ENCODE results near the gene HMOX2.

HMOX2 gene

GRCh38 chr16:4481963-4482362 is 5.8 kb downstream of the HMOX2 start:
- POLR2A ChIA-PET, result no interaction called here
- TF ChIP-seq TARDBP (IDR thresholded peaks at IDR 0.05) (no peak), BHLHE40 (IDR thresholded peaks at IDR 0.05; ENCODE audit: borderline replicate concordance) (no peak), ZNF384 (IDR thresholded peaks at IDR 0.05) (no peak), HDGF (IDR thresholded peaks at IDR 0.05; ENCODE audit: borderline replicate concordance) (no peak)
- TF ChIP-seq, protein P1, sequence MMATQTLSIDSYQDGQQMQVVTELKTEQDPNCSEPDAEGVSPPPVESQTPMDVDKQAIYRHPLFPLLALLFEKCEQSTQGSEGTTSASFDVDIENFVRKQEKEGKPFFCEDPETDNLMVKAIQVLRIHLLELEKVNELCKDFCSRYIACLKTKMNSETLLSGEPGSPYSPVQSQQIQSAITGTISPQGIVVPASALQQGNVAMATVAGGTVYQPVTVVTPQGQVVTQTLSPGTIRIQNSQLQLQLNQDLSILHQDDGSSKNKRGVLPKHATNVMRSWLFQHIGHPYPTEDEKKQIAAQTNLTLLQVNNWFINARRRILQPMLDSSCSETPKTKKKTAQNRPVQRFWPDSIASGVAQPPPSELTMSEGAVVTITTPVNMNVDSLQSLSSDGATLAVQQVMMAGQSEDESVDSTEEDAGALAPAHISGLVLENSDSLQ (IDR thresholded peaks at IDR 0.05), result no peak
- DNase-seq (ENCODE audit: extremely low spot score), result no peak
- CTCF ChIA-PET, result interaction anchor here (0.6 kb wide), 1 partner anchor 18 kb away, joined by 4 read pairs; no protein-coding TSS in a partner anchor

DNA sequence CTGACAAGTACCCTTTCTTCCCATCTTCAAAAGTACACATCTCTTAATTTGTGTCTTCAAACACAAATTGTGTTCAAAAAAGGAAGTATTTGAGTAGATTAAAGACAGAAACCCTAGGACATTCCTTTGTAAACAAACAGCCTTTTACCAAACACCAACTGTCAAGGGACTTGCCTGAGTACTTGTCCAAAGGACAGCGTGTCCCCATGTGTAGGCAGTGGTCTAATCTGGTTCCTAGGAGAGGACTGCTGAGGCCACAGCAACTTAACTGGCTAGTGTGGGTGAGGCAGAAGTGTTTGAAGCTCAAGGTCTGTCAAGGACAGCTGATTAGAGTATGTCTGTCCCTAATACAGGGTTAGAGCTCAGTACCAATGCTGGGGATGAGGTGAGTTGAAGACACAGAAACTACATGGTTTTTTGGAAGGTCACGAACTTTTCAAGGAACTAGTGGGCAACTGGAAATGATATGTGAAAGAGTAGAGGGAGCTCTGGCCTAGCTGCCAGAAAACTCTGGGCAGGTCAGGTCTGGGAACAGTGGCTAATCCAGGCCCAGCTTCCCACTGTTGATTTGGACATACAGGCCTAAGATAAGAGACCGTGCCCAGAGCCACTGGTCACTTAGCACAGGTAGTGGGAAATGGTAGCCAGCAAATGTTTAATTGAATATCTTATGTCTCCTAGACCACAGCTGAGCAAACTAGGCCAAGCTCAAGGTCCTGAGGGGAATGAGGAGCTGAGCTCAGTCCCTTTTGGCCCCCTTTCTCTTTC is 10.1 kb downstream of the HMOX2 start:
- TF ChIP-seq NFRKB (IDR thresholded peaks at IDR 0.05), result no peak
- TF ChIP-seq SUZ12 (IDR thresholded peaks at IDR 0.05), result no peak
- TF ChIP-seq FOXM1 (IDR thresholded peaks at IDR 0.05; ENCODE audit: borderline replicate concordance), result no peak
- no peak for TF ChIP-seq FOXK2 (IDR thresholded peaks at IDR 0.05)
- ChIA-PET CTCF (no interaction called here), POLR2A (no interaction called here)
- no peak for DNase-seq (ENCODE audit: extremely low spot score)

DNA sequence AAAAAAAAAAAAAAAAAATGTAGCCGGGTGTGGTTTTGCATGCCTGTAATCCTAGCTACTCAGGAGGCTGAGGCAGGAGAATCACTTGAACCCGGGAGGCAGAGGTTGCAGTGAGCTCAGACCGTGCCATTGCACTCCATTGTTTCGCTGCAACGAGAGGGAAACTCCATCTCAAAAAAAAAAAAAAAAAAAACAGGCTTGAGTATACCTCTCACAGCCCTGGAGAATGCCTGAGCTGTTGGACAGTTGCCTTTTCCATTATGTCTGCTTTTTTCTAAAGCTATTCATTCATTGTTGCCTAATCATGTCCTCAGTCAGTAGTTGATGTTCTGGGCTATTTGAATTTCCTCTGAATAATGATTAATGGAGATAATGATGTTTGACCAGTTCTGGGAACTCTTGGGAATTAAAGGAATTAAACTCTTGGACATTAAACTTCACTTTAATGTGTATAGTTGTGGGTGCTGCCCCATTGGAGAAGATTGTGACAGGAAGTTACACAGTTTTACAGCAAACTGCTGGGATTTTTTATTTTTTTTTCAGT is 11.8 kb downstream of the HMOX2 start:
- ChIA-PET CTCF (interaction anchor here (0.7 kb wide), 1 partner anchor 75 kb away, joined by 9 read pairs; no protein-coding TSS in a partner anchor), POLR2A (no interaction called here)
- no peak for DNase-seq (ENCODE audit: extremely low spot score)
- TF ChIP-seq NFRKB (IDR thresholded peaks at IDR 0.05) (no peak), HDGF (IDR thresholded peaks at IDR 0.05; ENCODE audit: borderline replicate concordance) (no peak), ARNT (IDR thresholded peaks at IDR 0.05) (no peak), CTBP1 (IDR thresholded peaks at IDR 0.05; ENCODE audit: borderline replicate concordance) (no peak), FOXM1 (IDR thresholded peaks at IDR 0.05; ENCODE audit: borderline replicate concordance) (no peak), L3MBTL2 (conservative IDR thresholded peaks at IDR 0.05) (no peak)

- POLR2A ChIA-PET, result no interaction called here
- DNase-seq (ENCODE audit: extremely low spot score), result no peak
- CTCF ChIA-PET, result no interaction called here
- no peak for TF ChIP-seq NFRKB (IDR thresholded peaks at IDR 0.05)
- TF ChIP-seq FOXA1 (IDR thresholded peaks at IDR 0.05), result no peak
- TF ChIP-seq HDGF (IDR thresholded peaks at IDR 0.05; ENCODE audit: borderline replicate concordance), result no peak
- no peak for TF ChIP-seq LEF1 (IDR thresholded peaks at IDR 0.05; ENCODE audit: borderline replicate concordance)
- no peak for TF ChIP-seq ZNF384 (IDR thresholded peaks at IDR 0.05)
- TF ChIP-seq TARDBP (IDR thresholded peaks at IDR 0.05), result no peak
- TF ChIP-seq CTBP1 (IDR thresholded peaks at IDR 0.05; ENCODE audit: borderline replicate concordance), result no peak
- no peak for TF ChIP-seq ARNT (IDR thresholded peaks at IDR 0.05)
- TF ChIP-seq BHLHE40 (IDR thresholded peaks at IDR 0.05; ENCODE audit: borderline replicate concordance), result no peak
- TF ChIP-seq, protein P1 (IDR thresholded peaks at IDR 0.05), result no peak
- no peak for TF ChIP-seq SUZ12 (IDR thresholded peaks at IDR 0.05)
- no peak for TF ChIP-seq FOXK2 (IDR thresholded peaks at IDR 0.05)
- TF ChIP-seq SP1 (IDR thresholded peaks at IDR 0.05), result no peak
- TF ChIP-seq ELF4 (IDR thresholded peaks at IDR 0.05), result no peak
- TF ChIP-seq L3MBTL2 (conservative IDR thresholded peaks at IDR 0.05), result no peak
- TF ChIP-seq FOXM1 (IDR thresholded peaks at IDR 0.05; ENCODE audit: borderline replicate concordance), result no peak
These were observed 12.3 kb downstream of the HMOX2 start for GRCh38 chr16:4488499-4488967.

- ChIA-PET CTCF (no interaction called here), POLR2A (no interaction called here)
- TF ChIP-seq HDGF (IDR thresholded peaks at IDR 0.05; ENCODE audit: borderline replicate concordance) (no peak), SP1 (IDR thresholded peaks at IDR 0.05) (no peak), SUZ12 (IDR thresholded peaks at IDR 0.05) (no peak), L3MBTL2 (conservative IDR thresholded peaks at IDR 0.05) (no peak)
- TF ChIP-seq, protein P1 (IDR thresholded peaks at IDR 0.05), result no peak
- no peak for DNase-seq (ENCODE audit: extremely low spot score)
These were observed 12.8 kb downstream of the HMOX2 start for GRCh38 chr16:4489030-4489429.

GRCh38 chr16:4491898-4492297 is 15.7 kb downstream of the HMOX2 start:
- ChIA-PET CTCF (interaction anchor here (0.6 kb wide), 1 partner anchor 19 kb away, joined by 3 read pairs; no protein-coding TSS in a partner anchor), POLR2A (no interaction called here)
- TF ChIP-seq FOXA1 (IDR thresholded peaks at IDR 0.05), result no peak
- TF ChIP-seq, protein P1 (IDR thresholded peaks at IDR 0.05), result no peak
- TF ChIP-seq CTBP1 (IDR thresholded peaks at IDR 0.05; ENCODE audit: borderline replicate concordance), result no peak
- no peak for TF ChIP-seq L3MBTL2 (conservative IDR thresholded peaks at IDR 0.05)
- no peak for TF ChIP-seq FOXK2 (IDR thresholded peaks at IDR 0.05)
- TF ChIP-seq FOXM1 (IDR thresholded peaks at IDR 0.05; ENCODE audit: borderline replicate concordance), result no peak
- TF ChIP-seq SUZ12 (IDR thresholded peaks at IDR 0.05), result no peak
- no peak for TF ChIP-seq ELF4 (IDR thresholded peaks at IDR 0.05)
- TF ChIP-seq BHLHE40 (IDR thresholded peaks at IDR 0.05; ENCODE audit: borderline replicate concordance), result no peak
- TF ChIP-seq ARNT (IDR thresholded peaks at IDR 0.05), result no peak
- no peak for TF ChIP-seq LEF1 (IDR thresholded peaks at IDR 0.05; ENCODE audit: borderline replicate concordance)
- no peak for TF ChIP-seq NFRKB (IDR thresholded peaks at IDR 0.05)
- no peak for TF ChIP-seq ZNF384 (IDR thresholded peaks at IDR 0.05)
- TF ChIP-seq SP1 (IDR thresholded peaks at IDR 0.05), result no peak
- no peak for TF ChIP-seq TARDBP (IDR thresholded peaks at IDR 0.05)
- no peak for TF ChIP-seq HDGF (IDR thresholded peaks at IDR 0.05; ENCODE audit: borderline replicate concordance)
- no peak for DNase-seq (ENCODE audit: extremely low spot score)
